K562 (cell line): Measurements from ENCODE around the gene LCN12. TPM values are rescaled to one million over a fixed set of nuclear protein-coding genes. Genes with fewer than 3 reads are reported as not detected.

Experiments used
- CTBP1 ChIP-seq: fragments of 450-650 bp; IDR thresholded peaks from 2 replicates; pipeline ENCODE4 v1.6.1; 2016; ENCODE audit warnings: borderline replicate concordance
- HNRNPLL ChIP-seq: fragments of 200-400 bp; formaldehyde crosslinking; IDR thresholded peaks from 2 replicates; pipeline ENCODE4 v1.6.1; 2017; ENCODE audit warnings: low read length, low read depth, mild to moderate bottlenecking; ENCODE audit not compliant: poor library complexity, severe bottlenecking
- LEF1 ChIP-seq: fragments of 450-650 bp; IDR thresholded peaks from 2 replicates; pipeline ENCODE4 v1.6.1; 2016; ENCODE audit warnings: mild to moderate bottlenecking
- MITF ChIP-seq: IDR thresholded peaks from 2 replicates; pipeline ENCODE4 v1.6.1; 2014; ENCODE audit warnings: antibody characterized with exemption
- NFYB ChIP-seq: IDR thresholded peaks from 2 replicates; pipeline ENCODE4 v1.6.1; 2011; ENCODE audit warnings: mild to moderate bottlenecking, moderate library complexity; ENCODE audit not compliant: insufficient read length; ENCODE audit errors: extremely low read depth
- REST ChIP-seq, 2 experiments: fragments of 450-650 bp; formaldehyde crosslinking in 1 of 2; IDR thresholded peaks; 2 replicates each; pipeline versions ENCODE4 v1.4.0 to v1.6.1; 2014 to 2020; ENCODE audit warnings: mild to moderate bottlenecking in 2 of 2, borderline replicate concordance in 1 of 2, low read depth in 1 of 2
- TBP ChIP-seq: optimal IDR thresholded peaks from 2 replicates; pipeline ENCODE3; 2011; ENCODE audit warnings: low read depth, low read length, improper control_type of control experiment
- TEAD1 ChIP-seq, 2 experiments: fragments of 450-650 bp in 1 of 2; sonication (generic) in 1 of 2; formaldehyde crosslinking; IDR thresholded peaks; 2 replicates each; pipeline versions ENCODE4 v1.4.0 to v1.8.0; 2020 to 2022; ENCODE audit warnings: mild to moderate bottlenecking in 2 of 2, missing genetic modification reagents in 1 of 2
- THRB ChIP-seq: fragments of 450-650 bp; formaldehyde crosslinking; conservative IDR thresholded peaks from 2 replicates; pipeline ENCODE4 v1.4.0; 2022; ENCODE audit warnings: mild to moderate bottlenecking, missing genetic modification characterization
- ZNF143 ChIP-seq: sonication (generic); formaldehyde crosslinking; IDR thresholded peaks from 2 replicates; pipeline ENCODE4 v1.9.0; 2022; ENCODE audit warnings: mild to moderate bottlenecking, missing genetic modification reagents
- ZNF449 ChIP-seq: fragments of 250-450 bp; sonication (Bioruptor Pico); IDR thresholded peaks from 2 replicates; pipeline ENCODE4 v1.8.0; 2022; ENCODE audit warnings: moderate library complexity, mild to moderate bottlenecking, inconsistent platforms
- polyA plus RNA-seq, 8 experiments: library from polyadenylated mRNA; depleted of rRNA in 4 of 8; stranded (reverse) in 5 of 8; unstranded in 3 of 8; fragments of >200 nt; fragmentation: Nextera tagmentation in 2 of 8; fragmentation: Illumina TruSeq in 1 of 8; extraction: Ambion mirVana in 2 of 8; extraction: Trizol in 1 of 8; gene quantifications; 2 replicates each; pipeline versions ENCODE4 v1.2.1 to v1.2.3, GENCODE V29; 2011 to 2014; ENCODE audit warnings: inconsistent platforms in 1 of 8, missing spikeins in 1 of 8
- total RNA-seq, 7 experiments: library from RNA; depleted of rRNA in 6 of 7; stranded (reverse); fragments of >200 nt in 6 of 7; fragmentation: Illumina TruSeq in 2 of 7; extraction: Trizol in 2 of 7; gene quantifications; 2 replicates each; pipeline versions ENCODE4 v1.2.1 to v1.2.3, GENCODE V29; 2011 to 2021; ENCODE audit warnings: low replicate concordance in 1 of 7

LCN12 gene
- total and polyA plus RNA-seq, 9 of the 15 experiments (the other 6 are each of a cell fraction or from before 2014, with no cell fraction given), result 0.05 TPM; not detected in 8

- TF ChIP-seq REST (IDR thresholded peaks at IDR 0.05; ENCODE audit: borderline replicate concordance), result peak; percentile 92
- no peak for TF ChIP-seq REST (CRISPR knock-in tag; IDR thresholded peaks at IDR 0.05; ENCODE audit: low read depth)
- TF ChIP-seq CTBP1, result peak; percentile 87
- TF ChIP-seq ZNF449, result no peak
- TF ChIP-seq NFYB, result peak; percentile 95
- TF ChIP-seq MITF, result peak; percentile 57; the same call in 1 of the 2 replicates
- no peak for TF ChIP-seq ZNF143 (CRISPR knock-in tag)
- TF ChIP-seq LEF1, result no peak
- no peak for TF ChIP-seq THRB
- TF ChIP-seq TBP, result peak; percentile 53
- TF ChIP-seq TEAD1 (CRISPR knock-in tag; IDR thresholded peaks at IDR 0.05), result 0 out of 4 replicates have a peak, but pooled peaks of 1 of the 2 experiments have one; percentile 28
- peak; percentile 57 for TF ChIP-seq HNRNPLL
Measured at GRCh38 chr9:136949817-136950655, 2.0 kb upstream of the LCN12 start (continued).
